GM23248 (cell line): ENCODE data around the gene FBXL5. TPM values are rescaled to one million over a fixed set of nuclear protein-coding genes. Genes with fewer than 3 reads are reported as not detected.
A peak's percentile ranks its signal among the peaks of the same experiment; 100 is the strongest.

Experiments
- DNase-seq: peaks from one replicate; pipeline ENCODE4 v3.0.0-alpha.2; 2015
- H2AFZ ChIP-seq: fragments of 200-600 bp; sonication (generic); 2 replicates; pipeline ENCODE4 v1.6.1; 2016; ENCODE audit warnings: antibody characterized with exemption
- H3F3A ChIP-seq: fragments of 200-600 bp; sonication (generic); 2 replicates; pipeline ENCODE4 v1.6.1; 2016; ENCODE audit warnings: mild to moderate bottlenecking, antibody characterized with exemption, mixed run types; ENCODE audit not compliant: insufficient read depth
- H3K27ac ChIP-seq: fragments of 200-600 bp; sonication (generic); 2 replicates; pipeline ENCODE4 v1.5.1; 2016; ENCODE audit warnings: mild to moderate bottlenecking
- H3K27me3 ChIP-seq: fragments of 200-600 bp; sonication (generic); replicated peaks from 2 replicates; pipeline ENCODE4 v1.6.1; 2016; ENCODE audit warnings: mild to moderate bottlenecking; ENCODE audit not compliant: insufficient read depth
- H3K36me3 ChIP-seq: fragments of 200-600 bp; sonication (generic); 2 replicates; pipeline ENCODE4 v1.6.1; 2016; ENCODE audit warnings: low read depth, mild to moderate bottlenecking
- H3K4me1 ChIP-seq: fragments of 200-600 bp; sonication (generic); 2 replicates; pipeline ENCODE4 v1.6.1; 2016; ENCODE audit warnings: mild to moderate bottlenecking; ENCODE audit not compliant: insufficient read depth
- H3K4me2 ChIP-seq: fragments of 200-600 bp; sonication (generic); one replicate; pipeline ENCODE4 v1.6.1; 2016; ENCODE audit warnings: mild to moderate bottlenecking; ENCODE audit not compliant: unreplicated experiment
- H3K4me3 ChIP-seq: fragments of 200-600 bp; sonication (generic); 2 replicates; pipeline ENCODE4 v1.5.1; 2016; ENCODE audit warnings: mild to moderate bottlenecking
- H3K79me2 ChIP-seq: fragments of 200-600 bp; sonication (generic); 2 replicates; pipeline ENCODE4 v1.6.1; 2016; ENCODE audit warnings: mild to moderate bottlenecking; ENCODE audit not compliant: insufficient read depth
- H3K9ac ChIP-seq: fragments of 200-600 bp; sonication (generic); 2 replicates; pipeline ENCODE4 v1.6.1; 2016; ENCODE audit warnings: mild to moderate bottlenecking
- H3K9me2 ChIP-seq: fragments of 200-600 bp; sonication (generic); 2 replicates; pipeline ENCODE4 v1.6.1; 2016; ENCODE audit warnings: mixed run types, mild to moderate bottlenecking, moderate library complexity; ENCODE audit not compliant: insufficient read depth
- H3K9me3 ChIP-seq: fragments of 200-600 bp; sonication (generic); one replicate; pipeline ENCODE4 v1.6.1; 2017; ENCODE audit warnings: low read depth
- H4K20me1 ChIP-seq: fragments of 200-600 bp; sonication (generic); 2 replicates; pipeline ENCODE4 v1.6.0; 2016; ENCODE audit not compliant: insufficient read depth
- EZH2 ChIP-seq: fragments of 200-600 bp; sonication (generic); IDR thresholded peaks from 2 replicates; pipeline ENCODE4 v1.6.1; 2018; ENCODE audit warnings: antibody characterized with exemption, mild to moderate bottlenecking; ENCODE audit not compliant: insufficient read depth, poor library complexity, severe bottlenecking
- EZH2phosphoT487 ChIP-seq: fragments of 200-600 bp; sonication (generic); IDR thresholded peaks from 2 replicates; pipeline ENCODE4 v1.6.1; 2018; ENCODE audit warnings: antibody characterized with exemption, moderate library complexity, mild to moderate bottlenecking, low read depth; ENCODE audit not compliant: insufficient read depth
- WGBS, 2 experiments: methylation state at CpG; one replicate each; pipeline ENCODE4 v1.1.6; 2015 to 2017; ENCODE audit warnings: low lambda C conversion rate in 2 of 2, low coverage in 1 of 2; ENCODE audit errors: missing lambda C conversion rate in 2 of 2; 5-methylcytosine and 5-hydroxymethylcytosine counted together
- in situ Hi-C: fragments of 300-500 bp; cut with MboI; formaldehyde crosslinking; loops from 2 replicates; pipeline ENCODE4 v1.15.0; 2020
- polyA plus RNA-seq: library from polyadenylated mRNA; unstranded; fragments of >200 nt; fragmentation: Nextera tagmentation; extraction: Ambion mirVana; gene quantifications from 2 replicates; pipeline ENCODE4 v1.2.1, GENCODE V29; 2016
- total RNA-seq: library from RNA; depleted of rRNA; stranded (reverse); fragments of >200 nt; shearing (Covaris generic); gene quantifications from 2 replicates; pipeline ENCODE4 v1.2.3, GENCODE V29; 2014

Gene FBXL5
- total and polyA plus RNA-seq, 2 experiments from 2014 or later = 55.6 to 82.7 TPM

DNA sequence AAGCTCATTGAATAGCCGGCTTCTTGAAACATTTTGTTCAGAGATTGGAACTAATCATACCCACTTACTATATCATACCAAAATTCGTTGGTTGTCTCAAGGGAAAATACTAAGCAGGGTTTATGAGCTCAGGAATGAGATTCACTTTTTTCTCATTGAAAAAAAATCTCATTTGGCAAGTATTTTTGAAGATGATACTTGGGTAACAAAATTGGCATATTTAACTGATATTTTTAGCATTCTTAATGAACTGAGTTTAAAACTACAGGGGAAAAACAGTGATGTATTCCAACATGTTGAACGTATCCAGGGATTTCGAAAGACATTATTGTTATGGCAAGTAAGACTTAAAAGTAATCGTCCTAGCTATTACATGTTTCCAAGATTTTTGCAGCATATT, 32.9 kb upstream of the FBXL5 start:
- H3K9ac ChIP-seq = no peak overlapping the region
- H3K4me2 ChIP-seq = peak overlapping the region; percentile 5
- no peaks in the 10 kb centered on the region for H4K20me1 ChIP-seq
- H3K27me3 ChIP-seq = no peaks in the 10 kb centered on the region
- in situ Hi-C loops = no loop called here
- DNase-seq = peak; percentile 48
- H2AFZ ChIP-seq = no peak overlapping the region
- no peak overlapping the region for H3K4me3 ChIP-seq
- no peaks in the 10 kb centered on the region for H3K9me3 ChIP-seq
- peak overlapping the region; percentile 85 for H3K27ac ChIP-seq
- peaks cover 63% of the 10 kb centered on the region for H3F3A ChIP-seq
- 25 to 33% methylated on average over 5 of the region's 5 CpGs for WGBS, 2 experiments
- H3K9me2 ChIP-seq = no peaks in the 10 kb centered on the region; the same call in 1 of the 2 replicates
- H3K4me1 ChIP-seq = peaks cover 67% of the 10 kb centered on the region
- peaks cover 37% of the 10 kb centered on the region for H3K79me2 ChIP-seq
- TF ChIP-seq EZH2phosphoT487 (no peak), EZH2 (no peak)
- H3K36me3 ChIP-seq = peaks cover 33% of the 10 kb centered on the region

DNA sequence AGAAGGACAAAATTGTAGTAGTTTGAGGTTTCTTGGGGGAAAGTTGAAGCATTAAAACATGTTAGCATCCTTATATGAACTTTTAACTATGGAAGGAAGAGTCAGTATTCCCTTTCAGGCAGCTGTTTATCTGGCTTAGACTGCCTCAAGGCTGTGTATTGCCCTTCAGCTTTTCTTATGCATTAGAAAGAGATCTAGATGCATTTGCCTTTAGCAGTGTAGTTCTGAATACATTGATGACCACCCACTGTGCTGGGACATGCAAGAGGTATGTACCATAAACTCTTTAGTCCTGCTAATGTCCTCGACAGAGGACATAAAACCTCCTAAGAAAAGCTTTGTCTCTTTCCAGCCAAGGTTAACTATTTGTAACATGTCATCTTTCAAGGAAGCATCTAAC, 29.3 kb upstream of the FBXL5 start:
- H3K9me2 ChIP-seq = no peaks in the 10 kb centered on the region; the same call in 1 of the 2 replicates
- H4K20me1 ChIP-seq = no peaks in the 10 kb centered on the region
- in situ Hi-C loops = no loop called here
- peaks cover 33% of the 10 kb centered on the region for H3K36me3 ChIP-seq
- H3K9me3 ChIP-seq = no peaks in the 10 kb centered on the region
- WGBS, 2 experiments = 93 to 100% methylated on average over 1 of the region's 1 CpG
- peaks cover 31% of the 10 kb centered on the region for H3F3A ChIP-seq
- no peak for DNase-seq
- no peak overlapping the region for H3K4me3 ChIP-seq
- peaks cover 69% of the 10 kb centered on the region for H3K79me2 ChIP-seq
- no peaks in the 10 kb centered on the region for H3K27me3 ChIP-seq
- no peak overlapping the region for H3K9ac ChIP-seq
- no peak overlapping the region for H3K27ac ChIP-seq
- peaks cover 46% of the 10 kb centered on the region for H3K4me1 ChIP-seq
- H3K4me2 ChIP-seq = no peak overlapping the region
- TF ChIP-seq EZH2 (no peak), EZH2phosphoT487 (no peak)
- H2AFZ ChIP-seq = no peak overlapping the region

DNA sequence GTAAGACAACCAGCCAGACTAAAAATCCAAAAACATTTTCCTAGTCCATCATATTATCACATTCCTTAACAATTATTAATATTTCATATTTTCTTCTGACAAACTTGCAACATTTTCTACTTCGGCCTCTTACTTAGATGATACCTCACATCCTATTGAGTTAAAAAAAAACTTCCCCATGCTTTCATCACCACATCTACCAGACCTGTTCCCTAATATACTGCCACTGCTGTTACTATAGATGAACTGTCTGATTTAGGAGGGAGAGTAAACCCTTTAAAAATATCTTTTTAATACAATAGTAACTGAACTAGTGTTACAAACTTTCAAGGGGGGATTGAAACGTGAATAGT, 28.0 kb upstream of the FBXL5 start:
- no peak overlapping the region for H3K27ac ChIP-seq
- in situ Hi-C loops = no loop called here
- WGBS, 2 experiments = 74 to 86% methylated on average over 2 of the region's 2 CpGs
- no peaks in the 10 kb centered on the region for H3K27me3 ChIP-seq
- H3K4me3 ChIP-seq = peak overlapping the region; percentile 88
- peaks cover 33% of the 10 kb centered on the region for H3K36me3 ChIP-seq
- peaks cover 47% of the 10 kb centered on the region for H3K4me1 ChIP-seq
- no peaks in the 10 kb centered on the region; the same call in 1 of the 2 replicates for H3K9me2 ChIP-seq
- peak overlapping the region; percentile 95 for H3K4me2 ChIP-seq
- peak overlapping the region; percentile 97 for H3K9ac ChIP-seq
- H4K20me1 ChIP-seq = no peaks in the 10 kb centered on the region
- H3K79me2 ChIP-seq = peaks cover 83% of the 10 kb centered on the region
- no peak for TF ChIP-seq EZH2
- no peak for TF ChIP-seq EZH2phosphoT487
- no peak overlapping the region for H2AFZ ChIP-seq
- no peak for DNase-seq
- no peaks in the 10 kb centered on the region for H3K9me3 ChIP-seq
- H3F3A ChIP-seq = peaks cover 22% of the 10 kb centered on the region

DNA sequence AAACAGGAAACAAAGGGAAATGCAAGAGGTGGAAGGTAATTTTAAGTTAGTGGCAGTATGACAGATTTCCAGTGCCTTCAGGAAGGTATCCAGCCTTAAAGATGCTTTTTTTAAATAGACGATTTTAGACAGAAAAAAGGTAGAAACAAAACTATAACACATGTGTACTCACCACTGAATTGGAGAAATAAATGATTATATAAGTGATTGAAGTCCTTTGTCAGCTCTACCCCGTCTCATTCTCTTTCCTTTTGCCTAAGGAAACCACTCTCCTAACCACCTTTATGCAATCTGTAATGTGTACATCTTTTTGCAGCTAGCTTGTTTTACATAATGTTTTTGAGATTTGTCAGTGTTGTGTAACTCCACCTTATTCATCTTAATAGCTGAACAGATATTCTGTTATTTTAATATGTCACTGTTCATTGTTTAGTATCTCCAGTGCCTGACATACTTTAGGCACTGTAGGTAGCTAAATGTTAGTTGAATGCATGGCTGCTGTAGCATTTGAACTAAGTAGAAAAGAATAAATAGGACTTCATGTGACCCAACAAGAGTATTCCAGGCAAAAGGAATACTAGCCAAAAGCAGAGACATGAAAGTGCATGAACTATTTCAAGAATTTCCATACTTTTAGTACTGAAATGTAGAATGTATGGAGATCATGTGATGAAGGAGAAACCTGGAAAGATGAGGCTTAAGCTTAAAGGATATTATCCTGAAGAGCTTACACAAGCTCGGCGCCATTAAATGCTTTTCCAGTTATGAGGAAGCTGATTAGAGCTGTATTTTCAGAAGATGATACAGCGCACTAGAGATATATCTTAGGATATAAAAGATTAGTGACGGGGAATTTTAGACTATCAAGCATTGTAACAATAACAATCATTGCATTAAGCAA, 27.3 kb upstream of the FBXL5 start:
- no peaks in the 10 kb centered on the region; the same call in 1 of the 2 replicates for H3K9me2 ChIP-seq
- in situ Hi-C loops = no loop called here
- DNase-seq = peak; percentile 45
- peak overlapping the region; percentile 88 for H3K4me3 ChIP-seq
- H3K27ac ChIP-seq = peak overlapping the region; percentile 83
- WGBS, 2 experiments = 28 to 34% methylated on average over 6 of the region's 6 CpGs
- peak overlapping the region; percentile 97 for H3K9ac ChIP-seq
- H3K4me2 ChIP-seq = peak overlapping the region; percentile 95
- H3K9me3 ChIP-seq = no peaks in the 10 kb centered on the region
- H3K27me3 ChIP-seq = no peaks in the 10 kb centered on the region
- H3F3A ChIP-seq = peaks cover 17% of the 10 kb centered on the region
- H2AFZ ChIP-seq = peak overlapping the region; percentile 69
- no peaks in the 10 kb centered on the region for H4K20me1 ChIP-seq
- peaks cover 89% of the 10 kb centered on the region for H3K79me2 ChIP-seq
- peaks cover 31% of the 10 kb centered on the region for H3K36me3 ChIP-seq
- peaks cover 47% of the 10 kb centered on the region for H3K4me1 ChIP-seq
- no peak for TF ChIP-seq EZH2phosphoT487
- TF ChIP-seq EZH2 = no peak
